ENCODE results near the gene RBM23.
A peak's percentile ranks its signal among the peaks of the same experiment; 100 is the strongest.
"Not testable (repeated sequence)": the region's sequence is repeated elsewhere in the genome, so short reads cannot be mapped to it uniquely, and the experiment has no call there.

RBM23 gene

GRCh38 chr14:22918804-22919600 lies at the start of gene RBM23:
RBM23 (minus strand) TSS chr14:22919149.
- peak; percentile 100 for DNase-seq (ENCODE audit: low read depth, low spot score)

GRCh38 chr14:22966783-22967269 lies 47.9 kb upstream of the RBM23 start:
- no peak for DNase-seq (ENCODE audit: low read depth, low spot score)

- DNase-seq (ENCODE audit: low read depth, low spot score) = not testable (repeated sequence)
Observed at GRCh38 chr14:22965916-22966782, 47.2 kb upstream of the RBM23 start.

- DNase-seq (ENCODE audit: low read depth, low spot score) = no peak
Observed at GRCh38 chr14:22962061-22962676, 43.2 kb upstream of the RBM23 start.

- DNase-seq (ENCODE audit: low read depth, low spot score) = peak; percentile 19
Observed at GRCh38 chr14:22955702-22956569, 37.0 kb upstream of the RBM23 start.

- no peak for DNase-seq (ENCODE audit: low read depth, low spot score)
Observed at GRCh38 chr14:22952418-22952817, 33.5 kb upstream of the RBM23 start.

GRCh38 chr14:22951795-22952194 lies 32.8 kb upstream of the RBM23 start:
- not testable (repeated sequence) for DNase-seq (ENCODE audit: low read depth, low spot score)

- no peak for DNase-seq (ENCODE audit: low read depth, low spot score)
Observed at GRCh38 chr14:22945642-22946041, 26.7 kb upstream of the RBM23 start.

- peak; percentile 42 for DNase-seq (ENCODE audit: low read depth, low spot score)
Observed at GRCh38 chr14:22939684-22940083, 20.7 kb upstream of the RBM23 start.

- DNase-seq (ENCODE audit: low read depth, low spot score) = no peak
Observed at GRCh38 chr14:22935156-22935555, 16.2 kb upstream of the RBM23 start.

GRCh38 chr14:22932146-22932545 lies 13.2 kb upstream of the RBM23 start:
- DNase-seq (ENCODE audit: low read depth, low spot score) = no peak

- DNase-seq (ENCODE audit: low read depth, low spot score) = no peak
Observed at GRCh38 chr14:22929961-22930364, 11.0 kb upstream of the RBM23 start.

- DNase-seq (ENCODE audit: low read depth, low spot score) = peak; percentile 100
Observed at GRCh38 chr14:22929104-22929960, 10.4 kb upstream of the RBM23 start, which contains the start of gene PRMT5. PRMT5 (minus strand) TSS chr14:22929376; CDS start chr14:22929361, 15 bp downstream.

GRCh38 chr14:22928237-22929103 lies 9.5 kb upstream of the RBM23 start:
- peak; percentile 5 for DNase-seq (ENCODE audit: low read depth, low spot score)

GRCh38 chr14:22926316-22926715 lies 7.4 kb upstream of the RBM23 start:
- DNase-seq (ENCODE audit: low read depth, low spot score) = no peak

- no peak for DNase-seq (ENCODE audit: low read depth, low spot score)
Observed at GRCh38 chr14:22925513-22925912, 6.6 kb upstream of the RBM23 start.

GRCh38 chr14:22923746-22924145 lies 4.8 kb upstream of the RBM23 start:
- no peak for DNase-seq (ENCODE audit: low read depth, low spot score)

- no peak for DNase-seq (ENCODE audit: low read depth, low spot score)
Observed at GRCh38 chr14:22922294-22922693, 3.3 kb upstream of the RBM23 start.

- no peak for DNase-seq (ENCODE audit: low read depth, low spot score)
Observed at GRCh38 chr14:22920697-22921096, 1.7 kb upstream of the RBM23 start.
